ENCODE data around the gene PNLIPRP1. TPM values are rescaled to one million over a fixed set of nuclear protein-coding genes. Genes with fewer than 3 reads are reported as not detected.

PNLIPRP1 gene
- total RNA-seq, 1 donor from 2014 or later: not detected

DNA sequence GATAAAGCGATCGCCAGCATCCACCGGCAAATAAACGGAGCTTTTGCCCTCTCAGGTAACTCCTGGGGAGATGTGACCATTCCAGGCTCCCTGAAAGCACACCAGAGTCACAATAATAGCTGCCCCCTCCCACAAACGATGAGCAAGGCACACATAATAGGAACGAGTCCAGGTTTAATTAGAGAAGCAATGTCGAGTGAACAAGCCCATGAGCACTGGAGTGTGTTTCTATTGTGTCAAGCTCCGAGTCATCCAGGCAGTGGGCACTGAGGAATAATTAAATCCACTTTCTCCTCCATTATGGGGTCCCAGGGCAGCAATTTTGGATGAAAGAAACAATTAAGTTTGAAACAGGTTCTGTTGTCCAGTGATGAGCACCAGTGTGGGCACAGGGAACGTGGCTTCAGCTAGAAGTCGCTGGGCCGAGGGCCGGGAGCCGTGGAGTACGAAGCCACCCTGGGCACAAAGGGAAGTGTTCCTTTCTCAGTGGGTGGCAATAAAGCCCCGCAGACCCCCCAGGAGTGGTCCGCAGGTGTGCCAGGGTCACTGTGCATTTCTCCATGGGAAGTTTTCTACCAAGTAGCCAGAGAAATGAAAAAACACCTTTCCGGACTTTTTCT lies 41.9 kb downstream of the PNLIPRP1 start:
- no peak for DNase-seq

DNA sequence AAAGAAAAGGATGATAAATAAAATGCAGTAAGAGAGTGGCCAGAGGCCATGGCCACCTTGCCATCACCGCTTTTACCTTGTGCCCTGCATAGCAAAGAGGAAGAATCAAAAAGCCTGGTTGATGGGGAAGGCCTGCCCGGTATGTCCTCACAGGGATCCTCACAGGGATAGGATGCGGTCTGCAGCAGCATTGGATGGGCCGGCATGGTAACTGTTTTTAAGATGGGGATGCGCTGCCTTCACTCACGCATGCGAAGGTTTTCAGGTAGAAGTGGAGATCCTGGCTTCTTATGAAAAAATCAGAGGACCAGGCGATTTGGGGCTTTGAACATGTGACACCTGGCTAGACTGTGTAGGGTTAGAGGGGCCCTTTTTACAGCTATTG lies 42.4 kb downstream of the PNLIPRP1 start:
- DNase-seq: no peak

DNA sequence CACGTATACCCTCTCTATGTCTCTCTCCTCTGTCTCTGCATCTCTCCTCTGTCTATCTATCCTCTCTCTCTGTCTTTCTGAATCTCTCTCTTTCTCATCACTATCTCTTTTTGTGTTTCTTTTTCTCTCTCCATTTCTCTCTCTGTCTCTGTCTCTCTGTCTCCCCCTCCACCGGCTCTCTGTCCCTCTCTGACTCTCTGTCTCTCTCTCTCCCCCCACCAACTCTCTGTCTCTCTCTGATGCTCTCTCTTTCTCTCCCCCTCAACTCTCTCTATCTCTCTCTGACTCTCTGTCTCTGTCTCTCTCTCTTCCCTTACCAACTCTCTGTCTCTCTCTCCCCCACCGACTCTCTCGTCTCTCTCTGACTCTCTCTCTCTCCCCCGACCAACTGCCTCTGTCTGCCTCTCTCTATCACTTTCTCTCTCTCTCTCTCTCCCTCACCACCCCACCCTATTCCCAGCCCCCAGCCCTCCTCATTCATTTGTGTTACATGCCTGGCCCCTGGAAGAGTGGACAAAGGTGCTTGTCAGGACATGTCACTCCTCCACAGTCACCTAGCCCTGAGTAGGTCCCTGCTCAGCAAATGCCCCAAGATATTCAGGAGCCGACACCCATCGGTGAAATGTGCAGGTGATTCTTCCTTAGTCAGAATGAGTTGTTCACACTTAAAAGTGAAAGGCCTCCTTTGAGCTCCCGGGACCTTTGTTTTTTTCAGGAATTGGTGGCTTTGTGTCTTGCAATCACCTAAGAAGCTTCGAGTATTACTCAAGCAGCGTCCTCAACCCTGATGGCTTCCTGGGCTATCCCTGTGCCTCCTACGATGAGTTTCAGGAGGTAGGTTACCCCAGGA lies 43.6 kb downstream of the PNLIPRP1 start:
- no peak for DNase-seq

DNA sequence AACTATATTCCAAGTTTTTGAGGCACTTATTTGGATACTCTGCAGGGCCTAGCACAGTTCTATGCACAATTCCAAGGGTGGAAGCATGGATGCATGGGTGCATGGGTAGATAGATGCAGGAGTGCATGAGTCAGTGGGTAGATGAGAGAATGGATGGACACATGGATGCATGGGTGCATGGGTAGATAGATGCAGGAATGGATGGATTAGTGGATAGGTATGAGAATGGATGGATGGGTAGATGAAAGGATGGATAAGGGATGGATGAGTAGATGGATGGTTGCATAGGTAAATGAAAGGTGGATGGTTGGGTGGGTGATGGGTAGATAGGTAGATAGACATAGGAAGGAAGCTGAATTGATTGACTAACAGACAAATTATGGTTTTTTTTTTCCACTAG lies 45.6 kb downstream of the PNLIPRP1 start:
- DNase-seq: no peak

DNA sequence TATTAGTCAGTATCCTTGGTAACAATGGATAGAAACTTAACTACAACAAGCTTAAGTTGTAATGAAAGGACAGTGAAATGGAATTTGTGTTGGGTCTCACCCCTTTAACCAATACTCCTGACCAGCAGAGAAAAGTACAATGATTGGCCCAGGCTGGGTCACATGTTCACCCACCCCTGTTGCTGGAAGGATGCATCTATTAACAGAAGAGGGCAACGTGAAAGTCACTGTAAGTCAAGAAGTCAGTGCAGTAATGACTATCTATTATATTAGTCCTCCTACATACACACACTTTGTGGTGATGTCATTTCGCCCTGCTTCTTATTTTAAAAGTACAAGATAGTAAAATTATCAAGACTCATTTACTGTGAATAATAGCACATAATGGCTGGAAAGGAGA lies 46.2 kb downstream of the PNLIPRP1 start:
- DNase-seq: no peak

DNA sequence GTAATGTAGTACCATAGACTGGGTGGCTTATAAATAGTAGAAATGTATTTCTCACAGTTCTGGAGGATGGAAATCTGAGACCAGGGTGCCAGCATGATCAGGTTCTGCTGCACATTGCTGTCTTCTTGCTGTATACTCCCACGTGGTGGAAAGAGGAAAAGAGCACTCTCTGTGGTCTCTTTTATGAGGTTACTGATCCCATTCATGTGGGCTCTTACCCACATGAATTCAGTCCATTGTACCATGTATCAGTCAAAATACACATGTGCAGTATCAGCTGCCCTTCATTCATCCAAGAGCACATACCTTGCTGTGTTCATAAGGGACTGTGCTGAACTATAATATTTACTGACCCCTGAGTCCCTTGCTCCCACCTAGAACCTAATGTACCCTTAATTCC lies 47.1 kb downstream of the PNLIPRP1 start:
- no peak for DNase-seq

DNA sequence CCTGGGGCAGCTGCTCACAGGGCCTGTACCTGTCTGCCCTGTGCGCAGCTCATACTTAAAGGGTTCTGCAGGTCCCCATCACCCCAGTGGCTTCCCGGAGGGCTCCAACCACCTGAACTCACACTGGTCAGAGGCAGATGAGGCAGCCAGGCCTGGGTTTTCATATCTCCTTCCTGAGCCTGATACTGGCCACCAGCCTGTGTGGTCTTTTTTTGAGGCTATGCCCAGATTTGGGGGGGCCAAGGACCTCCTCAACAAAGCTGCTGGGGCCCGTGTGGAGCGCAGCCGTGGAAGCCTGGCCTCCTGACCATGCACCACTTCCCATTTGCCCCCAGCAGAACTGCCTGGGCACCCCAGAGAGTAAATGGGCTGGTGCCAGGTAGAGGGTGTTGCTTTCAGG lies 55.7 kb downstream of the PNLIPRP1 start:
- no peak for DNase-seq

DNA sequence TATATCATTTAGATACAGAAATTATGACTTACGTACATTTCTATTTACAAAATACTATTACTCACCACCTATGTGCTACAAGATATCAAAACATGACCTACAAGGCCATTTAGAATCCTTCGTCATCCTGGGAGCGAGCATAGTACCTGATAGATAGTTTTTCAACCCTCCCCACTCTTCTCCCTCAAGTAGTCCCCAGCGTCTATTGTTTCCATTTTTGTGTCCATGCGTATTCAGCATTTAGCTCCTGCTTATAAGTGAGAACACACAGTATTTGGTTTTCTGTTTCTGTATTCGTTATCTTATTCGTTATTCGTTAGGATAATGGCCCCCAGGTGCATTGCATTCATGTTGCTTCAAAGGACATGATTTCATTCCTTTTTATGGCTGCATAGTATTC lies 58.1 kb downstream of the PNLIPRP1 start:
- DNase-seq: no peak

DNA sequence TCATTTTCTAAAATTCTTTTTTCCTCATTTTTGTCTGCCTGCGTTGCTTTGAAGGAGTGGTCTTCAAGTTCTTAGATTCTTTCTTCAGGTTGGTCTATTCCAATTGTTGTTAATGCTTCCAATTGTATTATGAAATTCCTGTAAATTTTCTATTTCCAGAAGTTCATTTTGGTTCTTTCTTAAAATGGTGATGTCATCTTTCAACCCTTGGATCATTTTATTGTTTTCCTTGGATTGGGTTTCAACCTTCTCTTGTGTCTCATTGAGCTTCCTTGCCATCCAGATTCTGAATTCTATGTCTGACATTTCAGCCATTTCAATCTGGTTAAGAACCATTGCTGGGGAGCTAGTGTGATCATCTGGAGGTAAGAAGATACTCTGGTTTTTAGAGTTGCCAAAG lies 63.1 kb downstream of the PNLIPRP1 start:
- DNase-seq: no peak

DNA sequence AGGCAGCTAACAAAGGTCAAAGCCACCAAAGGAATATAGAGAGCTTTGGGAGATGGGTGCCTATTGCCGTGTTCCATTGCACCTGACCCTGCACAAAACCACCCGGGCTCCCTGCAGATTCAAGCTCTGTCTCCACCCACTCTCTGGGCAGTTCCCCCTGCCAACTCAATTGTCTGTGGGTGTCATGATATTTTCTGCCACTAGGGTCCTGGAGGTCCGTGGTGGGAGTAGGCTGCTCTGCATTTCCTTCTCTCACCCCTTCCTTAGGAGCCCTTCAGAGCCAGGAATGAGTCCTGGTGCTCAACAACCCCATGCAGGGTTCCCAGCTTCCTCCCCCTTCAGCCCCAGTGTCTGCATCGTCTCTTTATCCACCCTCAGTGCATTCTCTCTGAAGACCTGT lies 64.1 kb downstream of the PNLIPRP1 start:
- DNase-seq: no peak

DNA sequence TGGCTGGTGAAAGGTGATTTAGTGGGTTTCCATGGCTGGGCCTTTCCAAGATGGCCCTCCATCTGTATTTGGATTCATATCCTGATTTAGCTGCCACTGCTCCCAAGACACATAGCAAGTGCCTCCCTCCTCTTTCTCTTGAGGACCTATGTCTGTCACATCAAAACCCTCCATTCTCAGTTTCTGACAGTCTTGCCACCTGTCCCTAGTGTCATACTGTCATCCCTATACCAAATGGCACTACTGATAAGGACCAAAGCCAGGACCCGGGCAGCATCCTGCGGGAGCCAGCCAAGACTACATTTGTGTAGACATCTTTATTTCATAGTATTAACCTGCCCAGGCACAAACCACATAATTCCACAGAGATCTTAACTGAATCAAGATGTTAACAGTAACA lies 64.8 kb downstream of the PNLIPRP1 start:
- DNase-seq: no peak

DNA sequence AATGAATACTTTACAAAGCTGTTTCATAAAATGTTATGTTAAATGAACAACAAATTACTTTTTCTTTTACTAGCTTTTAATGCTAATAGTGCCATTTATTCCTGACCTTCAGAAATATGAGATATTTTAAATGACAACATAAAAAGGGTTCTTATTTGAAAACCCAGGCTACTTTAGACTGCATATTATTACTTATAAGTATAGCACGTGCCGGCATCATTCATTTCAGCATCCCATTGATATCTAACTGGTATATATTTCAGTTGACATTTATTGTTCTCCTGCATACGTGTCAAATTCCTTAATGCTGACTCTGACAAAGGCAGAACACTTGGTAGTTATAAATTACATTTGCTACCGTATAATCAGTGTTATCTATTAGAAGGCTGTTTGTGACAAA lies 65.3 kb downstream of the PNLIPRP1 start:
- no peak for DNase-seq

DNA sequence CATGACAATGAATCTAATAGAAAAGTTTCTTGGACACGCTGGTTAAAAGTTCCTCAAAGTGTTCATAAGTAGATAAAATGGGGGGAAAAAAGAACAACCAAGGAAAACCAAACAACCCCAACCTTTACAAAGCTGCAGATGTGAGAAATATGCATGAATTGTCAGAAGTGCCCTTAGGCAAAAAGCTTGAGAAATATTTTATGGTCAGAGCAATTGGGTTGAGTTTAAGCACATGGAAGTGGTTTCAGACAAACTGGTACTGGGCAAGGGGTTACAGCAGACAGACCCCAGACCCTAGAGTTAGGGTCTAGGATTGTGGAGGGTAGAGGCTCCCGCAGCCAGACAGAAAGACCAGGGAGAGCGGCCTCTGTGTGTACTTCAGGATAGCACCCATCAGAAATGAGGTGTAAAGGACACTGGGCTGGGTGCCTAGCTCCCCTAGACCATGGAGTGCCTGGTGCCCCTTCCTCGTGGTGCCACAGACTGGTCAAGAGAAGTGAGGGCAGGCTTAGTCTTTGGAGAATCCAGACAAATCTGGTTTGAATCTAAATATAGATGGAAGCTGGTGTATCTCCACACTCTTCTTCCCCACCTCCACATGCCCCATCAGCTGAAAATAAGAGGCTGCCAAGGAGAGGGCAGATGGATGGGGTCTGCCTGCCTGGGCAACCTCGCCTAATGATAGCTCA lies 67.2 kb downstream of the PNLIPRP1 start:
- no peak for DNase-seq

Other genes with a start within 250 kb of the PNLIPRP1 start
- gene PNLIPRP3, start 163.1 kb upstream of the PNLIPRP1 start, total RNA-seq: not detected
- not detected for gene PNLIP, start 45.0 kb upstream of the PNLIPRP1 start, total RNA-seq
- gene PNLIPRP2, start 30.0 kb downstream of the PNLIPRP1 start, total RNA-seq: not detected
- 17.3 TPM for gene HSPA12A, start 151.6 kb downstream of the PNLIPRP1 start, total RNA-seq